WTC11 (cell line): ENCODE results near the gene TMIE. TPM values are rescaled to one million over a fixed set of nuclear protein-coding genes. Genes with fewer than 3 reads are reported as not detected.

Experiments
- ATAC-seq: fragments of 200-7000 bp; cut with Tn5 transposase; 2 replicates; pipeline ENCODE4 v1.10.0; 2021; ENCODE audit warnings: mild to moderate bottlenecking, moderate library complexity
- CTCF ChIA-PET: fragments of 300-600 bp; sonication (Branson Sonifier 250); formaldehyde crosslinking; loops from one replicate; lab custom pipeline; 2021; ENCODE audit warnings: antibody characterized with exemption; lab: Charles Lee
- POLR2A ChIA-PET: fragments of 350-600 bp; sonication (Branson Sonifier 250); formaldehyde crosslinking; loops from one replicate; lab custom pipeline; 2021; ENCODE audit warnings: antibody characterized with exemption; lab: Charles Lee
- DNase-seq: peaks from one replicate; pipeline ENCODE4 v3.0.0; 2021; ENCODE audit warnings: low spot score
- H3K27ac Mint-ChIP-seq: 2 replicates; pipeline ENCODE4 v1.8.0; 2021; ENCODE audit warnings: mixed read lengths
- H3K27me3 Mint-ChIP-seq: 2 replicates; pipeline ENCODE4 v1.8.0; 2021; ENCODE audit warnings: low read depth, mild to moderate bottlenecking, moderate library complexity, mixed read lengths
- H3K36me3 Mint-ChIP-seq: 2 replicates; pipeline ENCODE4 v1.8.0; 2021; ENCODE audit warnings: mixed read lengths
- H3K4me1 Mint-ChIP-seq: 2 replicates; pipeline ENCODE4 v1.8.0; 2022; ENCODE audit warnings: mixed read lengths
- H3K4me3 Mint-ChIP-seq: 2 replicates; pipeline ENCODE4 v1.8.0; 2021; ENCODE audit warnings: mild to moderate bottlenecking, moderate library complexity, mixed read lengths
- H3K9me3 Mint-ChIP-seq: 2 replicates; pipeline ENCODE4 v1.8.0; 2021; ENCODE audit warnings: mixed read lengths
- EMX1 ChIP-seq: fragments of 250-450 bp; sonication (Bioruptor Pico); IDR thresholded peaks from 2 replicates; pipeline ENCODE4 v1.8.0; 2021; ENCODE audit warnings: mild to moderate bottlenecking
- GRHL2 ChIP-seq: fragments of 250-450 bp; sonication (Bioruptor Pico); IDR thresholded peaks from 2 replicates; pipeline ENCODE4 v1.8.0; 2022; ENCODE audit warnings: mild to moderate bottlenecking, moderate library complexity; ENCODE audit not compliant: insufficient replicate concordance, severe bottlenecking
- JAZF1 ChIP-seq: fragments of 250-450 bp; sonication (Bioruptor Pico); IDR thresholded peaks from 2 replicates; pipeline ENCODE4 v1.9.0; 2021; ENCODE audit warnings: moderate library complexity, mild to moderate bottlenecking, inconsistent platforms
- JUN ChIP-seq: sonication (generic); formaldehyde crosslinking; IDR thresholded peaks from 2 replicates; pipeline ENCODE4 v1.8.0; 2023; ENCODE audit warnings: mild to moderate bottlenecking, missing genetic modification reagents
- NFATC4 ChIP-seq: fragments of 250-450 bp; sonication (Bioruptor Pico); IDR thresholded peaks from 2 replicates; pipeline ENCODE4 v1.9.0; 2021; ENCODE audit warnings: mild to moderate bottlenecking
- RORB ChIP-seq: fragments of 250-450 bp; sonication (Bioruptor Pico); IDR thresholded peaks from 2 replicates; pipeline ENCODE4 v1.9.0; 2021; ENCODE audit warnings: mild to moderate bottlenecking
- TCF7 ChIP-seq: sonication (generic); formaldehyde crosslinking; IDR thresholded peaks from 2 replicates; pipeline ENCODE4 v1.8.0; 2022; ENCODE audit warnings: mild to moderate bottlenecking, low read depth, missing genetic modification reagents, moderate library complexity
- ZBTB21 ChIP-seq: sonication (generic); formaldehyde crosslinking; IDR thresholded peaks from 2 replicates; pipeline ENCODE4 v1.8.1; 2023; ENCODE audit warnings: mild to moderate bottlenecking, missing genetic modification reagents, borderline replicate concordance
- ZNF396 ChIP-seq: fragments of 250-450 bp; sonication (Bioruptor Pico); IDR thresholded peaks from 2 replicates; pipeline ENCODE4 v1.8.0; 2021; ENCODE audit warnings: mild to moderate bottlenecking, moderate library complexity, borderline replicate concordance
- total RNA-seq: library from RNA; stranded (reverse); gene quantifications from 3 replicates; pipeline ENCODE4 v1.2.3, GENCODE V29; 2021
- TF ChIP-seq, protein P1 (sequence below): sonication (generic); formaldehyde crosslinking; IDR thresholded peaks from 2 replicates; pipeline ENCODE4 v1.8.0; 2022; ENCODE audit warnings: missing genetic modification reagents
- TF ChIP-seq, protein P2 (sequence below): sonication (generic); formaldehyde crosslinking; IDR thresholded peaks from 2 replicates; pipeline ENCODE4 v1.8.1; 2023; ENCODE audit warnings: mild to moderate bottlenecking, moderate library complexity, missing genetic modification reagents
- TF ChIP-seq, protein P3 (sequence below): sonication (generic); formaldehyde crosslinking; IDR thresholded peaks from 2 replicates; pipeline ENCODE4 v1.8.1; 2023; ENCODE audit warnings: mild to moderate bottlenecking, missing genetic modification reagents, borderline replicate concordance
- TF ChIP-seq, protein P4 (sequence below): sonication (generic); formaldehyde crosslinking; IDR thresholded peaks from 2 replicates; pipeline ENCODE4 v1.8.0; 2022; ENCODE audit warnings: mild to moderate bottlenecking, missing genetic modification reagents

Gene TMIE
- total RNA-seq, 1 experiment from 2014 or later, result 0.57 TPM

DNA sequence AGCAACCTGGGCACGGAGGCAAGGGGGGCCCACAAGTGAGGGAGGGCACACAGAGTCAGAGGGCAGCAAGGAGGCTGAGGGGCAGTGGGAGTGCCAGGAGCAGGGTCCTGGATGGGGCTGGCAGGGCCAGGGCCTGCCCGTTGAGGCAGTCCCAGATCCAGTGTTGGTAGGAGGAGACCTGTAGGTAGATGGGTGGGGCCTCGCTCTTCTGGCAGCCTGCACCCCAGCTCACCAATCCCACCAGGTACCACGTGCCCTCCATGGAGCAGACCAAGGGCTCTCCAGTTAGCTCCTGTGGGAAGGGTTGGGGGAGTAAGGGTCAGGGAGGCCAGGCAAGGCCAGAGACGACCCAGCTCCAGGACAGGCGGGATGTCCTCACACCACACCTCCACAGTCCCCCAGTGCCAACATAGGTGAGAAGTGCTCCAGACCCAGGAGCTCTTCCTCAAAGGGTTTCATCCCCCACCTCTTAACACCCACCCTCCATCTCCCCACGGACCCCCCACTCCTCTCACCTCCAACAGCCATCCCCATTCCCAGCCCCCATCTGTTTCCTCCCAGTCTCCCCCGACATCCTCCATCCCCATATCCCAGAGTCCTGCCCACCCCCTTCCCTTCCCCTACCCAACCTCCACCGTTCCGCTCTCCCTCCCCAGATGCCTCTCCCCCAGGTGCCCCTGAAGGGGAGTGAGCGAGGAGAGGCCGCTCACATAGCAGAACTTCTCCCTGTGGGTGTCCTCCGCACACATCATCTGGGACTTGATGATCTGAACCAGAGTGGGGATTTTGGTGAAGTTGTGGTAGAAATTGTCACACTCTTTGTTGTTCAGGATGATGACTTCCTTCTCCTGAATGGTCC, 11.2 kb downstream of the TMIE start:
- Mint-ChIP-seq H3K9me3 (no peaks in the 10 kb centered on the region), H3K4me3 (no peak overlapping the region), H3K36me3 (no peaks in the 10 kb centered on the region), H3K27me3 (peaks cover 2% of the 10 kb centered on the region; the same call in 1 of the 2 replicates), H3K27ac (no peak overlapping the region), H3K4me1 (no peaks in the 10 kb centered on the region)
- DNase-seq (peak; percentile 5), ATAC-seq (no peak)
- ChIA-PET CTCF (interaction anchor here (1.2 kb wide), 1 partner anchor 10 kb away, joined by 3 read pairs; no protein-coding TSS in a partner anchor), POLR2A (interaction anchor here (0.6 kb wide), 2 partner anchors 148 to 663 kb away, joined by 3 to 11 read pairs; no protein-coding TSS in a partner anchor)
- no peak for TF ChIP-seq GRHL2 (CRISPR knock-in tag)
- no peak for TF ChIP-seq RORB (CRISPR knock-in tag)

DNA sequence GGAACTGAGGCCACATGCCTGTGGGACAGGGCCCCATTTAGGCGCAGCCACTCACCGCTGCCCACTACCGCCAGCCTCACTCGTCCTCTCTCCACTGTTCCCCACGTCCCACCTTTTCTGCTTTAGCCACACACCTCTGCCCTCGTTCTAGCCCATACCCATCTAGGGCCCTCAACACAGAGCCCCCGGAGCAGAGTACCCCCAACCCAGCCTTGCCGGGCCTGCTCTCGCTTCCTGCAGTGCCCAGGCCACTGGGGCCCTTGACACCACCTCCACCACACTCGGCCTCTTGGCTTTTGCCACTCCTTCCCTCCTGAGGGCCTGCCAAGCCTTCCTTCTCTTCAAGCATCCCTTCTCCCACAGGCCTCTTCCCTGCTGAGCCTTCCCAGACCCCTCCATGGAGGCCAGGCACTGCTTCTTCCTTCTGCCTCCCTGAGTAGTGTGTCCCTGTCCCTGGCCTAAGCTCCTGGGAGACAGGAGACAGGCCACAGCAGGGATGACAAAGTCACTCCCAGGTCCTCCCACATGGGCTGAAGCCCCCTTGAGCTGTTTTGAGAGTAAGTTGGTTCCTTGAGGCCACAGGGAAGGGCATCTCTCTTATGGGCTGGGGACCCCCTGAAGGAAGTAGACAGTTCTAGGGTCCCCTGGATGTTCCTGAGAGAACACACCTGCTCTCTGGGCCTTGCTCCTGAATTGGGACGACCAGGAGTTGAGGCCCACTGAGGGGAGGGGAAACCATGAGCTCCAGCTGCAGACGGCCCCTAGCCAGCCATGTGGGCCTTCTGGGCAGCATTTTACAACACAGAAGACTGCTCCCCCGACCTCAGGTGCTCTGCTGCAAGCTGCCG, 12.1 kb downstream of the TMIE start:
- CTCF ChIA-PET, result interaction anchor here (0.7 to 0.9 kb wide), 2 partner anchors 18 to 153 kb away, joined by 3 read pairs; no protein-coding TSS in a partner anchor
- Mint-ChIP-seq H3K9me3 (no peaks in the 10 kb centered on the region), H3K27me3 (peaks cover 2% of the 10 kb centered on the region; the same call in 1 of the 2 replicates), H3K27ac (no peak overlapping the region), H3K4me3 (no peak overlapping the region), H3K4me1 (no peaks in the 10 kb centered on the region), H3K36me3 (no peaks in the 10 kb centered on the region)
- no peak for ATAC-seq
- TF ChIP-seq NFATC4 (CRISPR knock-in tag), result no peak
- TF ChIP-seq, all 79 proteins: peak for 0
- POLR2A ChIA-PET, result interaction anchor here (0.6 kb wide), 1 partner anchor 147 kb away, joined by 3 read pairs; no protein-coding TSS in a partner anchor
- peak; percentile 8 for DNase-seq

DNA sequence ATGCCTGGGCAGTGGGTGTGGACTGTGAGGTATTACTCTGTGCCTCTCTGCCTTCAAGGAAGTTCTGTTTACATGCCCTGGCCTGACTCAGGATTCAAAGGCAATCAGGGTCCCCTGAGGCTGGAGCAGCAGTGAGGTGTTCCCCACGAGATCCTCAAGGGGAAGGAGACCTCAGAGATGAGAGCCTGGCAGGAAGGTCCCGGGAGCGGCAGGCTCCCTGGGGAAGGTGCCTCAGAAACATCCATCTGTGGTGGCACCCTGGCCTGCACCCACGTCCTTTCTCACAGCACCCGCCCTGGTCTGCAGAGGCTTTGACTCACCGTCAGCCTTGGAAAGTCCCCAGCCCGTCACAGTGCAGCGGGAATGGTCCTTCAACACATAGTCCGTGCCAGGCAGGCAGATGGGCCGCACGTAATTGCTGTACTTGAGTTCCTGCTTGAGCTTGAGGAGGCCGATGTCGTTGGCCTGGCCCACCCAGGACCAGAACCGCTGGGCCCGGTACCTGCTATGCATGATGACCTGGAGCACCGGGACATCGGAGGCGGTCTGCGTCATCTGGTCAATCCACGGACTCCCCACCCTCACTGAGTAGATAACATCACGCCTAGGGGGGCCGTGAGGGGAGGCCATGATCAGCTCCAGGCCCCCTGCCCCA, 12.8 kb downstream of the TMIE start:
- H3K4me1 Mint-ChIP-seq, result no peaks in the 10 kb centered on the region
- ATAC-seq (no peak), DNase-seq (peak; percentile 7)
- no peak overlapping the region for H3K27ac Mint-ChIP-seq
- no peaks in the 10 kb centered on the region for H3K9me3 Mint-ChIP-seq
- H3K27me3 Mint-ChIP-seq, result peaks cover 2% of the 10 kb centered on the region; the same call in 1 of the 2 replicates
- ChIA-PET POLR2A (no interaction called here), CTCF (interaction anchor here (0.7 to 1.5 kb wide), 3 partner anchors 19 to 205 kb away, joined by 3 read pairs; no protein-coding TSS in a partner anchor)
- H3K36me3 Mint-ChIP-seq, result no peaks in the 10 kb centered on the region
- H3K4me3 Mint-ChIP-seq, result no peak overlapping the region
- TF ChIP-seq, protein P1, sequence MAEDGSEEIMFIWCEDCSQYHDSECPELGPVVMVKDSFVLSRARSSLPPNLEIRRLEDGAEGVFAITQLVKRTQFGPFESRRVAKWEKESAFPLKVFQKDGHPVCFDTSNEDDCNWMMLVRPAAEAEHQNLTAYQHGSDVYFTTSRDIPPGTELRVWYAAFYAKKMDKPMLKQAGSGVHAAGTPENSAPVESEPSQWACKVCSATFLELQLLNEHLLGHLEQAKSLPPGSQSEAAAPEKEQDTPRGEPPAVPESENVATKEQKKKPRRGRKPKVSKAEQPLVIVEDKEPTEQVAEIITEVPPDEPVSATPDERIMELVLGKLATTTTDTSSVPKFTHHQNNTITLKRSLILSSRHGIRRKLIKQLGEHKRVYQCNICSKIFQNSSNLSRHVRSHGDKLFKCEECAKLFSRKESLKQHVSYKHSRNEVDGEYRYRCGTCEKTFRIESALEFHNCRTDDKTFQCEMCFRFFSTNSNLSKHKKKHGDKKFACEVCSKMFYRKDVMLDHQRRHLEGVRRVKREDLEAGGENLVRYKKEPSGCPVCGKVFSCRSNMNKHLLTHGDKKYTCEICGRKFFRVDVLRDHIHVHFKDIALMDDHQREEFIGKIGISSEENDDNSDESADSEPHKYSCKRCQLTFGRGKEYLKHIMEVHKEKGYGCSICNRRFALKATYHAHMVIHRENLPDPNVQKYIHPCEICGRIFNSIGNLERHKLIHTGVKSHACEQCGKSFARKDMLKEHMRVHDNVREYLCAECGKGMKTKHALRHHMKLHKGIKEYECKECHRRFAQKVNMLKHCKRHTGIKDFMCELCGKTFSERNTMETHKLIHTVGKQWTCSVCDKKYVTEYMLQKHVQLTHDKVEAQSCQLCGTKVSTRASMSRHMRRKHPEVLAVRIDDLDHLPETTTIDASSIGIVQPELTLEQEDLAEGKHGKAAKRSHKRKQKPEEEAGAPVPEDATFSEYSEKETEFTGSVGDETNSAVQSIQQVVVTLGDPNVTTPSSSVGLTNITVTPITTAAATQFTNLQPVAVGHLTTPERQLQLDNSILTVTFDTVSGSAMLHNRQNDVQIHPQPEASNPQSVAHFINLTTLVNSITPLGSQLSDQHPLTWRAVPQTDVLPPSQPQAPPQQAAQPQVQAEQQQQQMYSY, result no peak
- no peak for TF ChIP-seq JAZF1 (CRISPR knock-in tag)
- no peak for TF ChIP-seq ZNF396 (CRISPR knock-in tag)
- TF ChIP-seq, protein P2, sequence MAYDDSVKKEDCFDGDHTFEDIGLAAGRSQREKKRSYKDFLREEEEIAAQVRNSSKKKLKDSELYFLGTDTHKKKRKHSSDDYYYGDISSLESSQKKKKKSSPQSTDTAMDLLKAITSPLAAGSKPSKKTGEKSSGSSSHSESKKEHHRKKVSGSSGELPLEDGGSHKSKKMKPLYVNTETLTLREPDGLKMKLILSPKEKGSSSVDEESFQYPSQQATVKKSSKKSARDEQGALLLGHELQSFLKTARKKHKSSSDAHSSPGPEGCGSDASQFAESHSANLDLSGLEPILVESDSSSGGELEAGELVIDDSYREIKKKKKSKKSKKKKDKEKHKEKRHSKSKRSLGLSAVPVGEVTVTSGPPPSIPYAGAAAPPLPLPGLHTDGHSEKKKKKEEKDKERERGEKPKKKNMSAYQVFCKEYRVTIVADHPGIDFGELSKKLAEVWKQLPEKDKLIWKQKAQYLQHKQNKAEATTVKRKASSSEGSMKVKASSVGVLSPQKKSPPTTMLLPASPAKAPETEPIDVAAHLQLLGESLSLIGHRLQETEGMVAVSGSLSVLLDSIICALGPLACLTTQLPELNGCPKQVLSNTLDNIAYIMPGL (CRISPR knock-in tag), result no peak
- no peak for TF ChIP-seq EMX1 (CRISPR knock-in tag)
- TF ChIP-seq, protein P3, sequence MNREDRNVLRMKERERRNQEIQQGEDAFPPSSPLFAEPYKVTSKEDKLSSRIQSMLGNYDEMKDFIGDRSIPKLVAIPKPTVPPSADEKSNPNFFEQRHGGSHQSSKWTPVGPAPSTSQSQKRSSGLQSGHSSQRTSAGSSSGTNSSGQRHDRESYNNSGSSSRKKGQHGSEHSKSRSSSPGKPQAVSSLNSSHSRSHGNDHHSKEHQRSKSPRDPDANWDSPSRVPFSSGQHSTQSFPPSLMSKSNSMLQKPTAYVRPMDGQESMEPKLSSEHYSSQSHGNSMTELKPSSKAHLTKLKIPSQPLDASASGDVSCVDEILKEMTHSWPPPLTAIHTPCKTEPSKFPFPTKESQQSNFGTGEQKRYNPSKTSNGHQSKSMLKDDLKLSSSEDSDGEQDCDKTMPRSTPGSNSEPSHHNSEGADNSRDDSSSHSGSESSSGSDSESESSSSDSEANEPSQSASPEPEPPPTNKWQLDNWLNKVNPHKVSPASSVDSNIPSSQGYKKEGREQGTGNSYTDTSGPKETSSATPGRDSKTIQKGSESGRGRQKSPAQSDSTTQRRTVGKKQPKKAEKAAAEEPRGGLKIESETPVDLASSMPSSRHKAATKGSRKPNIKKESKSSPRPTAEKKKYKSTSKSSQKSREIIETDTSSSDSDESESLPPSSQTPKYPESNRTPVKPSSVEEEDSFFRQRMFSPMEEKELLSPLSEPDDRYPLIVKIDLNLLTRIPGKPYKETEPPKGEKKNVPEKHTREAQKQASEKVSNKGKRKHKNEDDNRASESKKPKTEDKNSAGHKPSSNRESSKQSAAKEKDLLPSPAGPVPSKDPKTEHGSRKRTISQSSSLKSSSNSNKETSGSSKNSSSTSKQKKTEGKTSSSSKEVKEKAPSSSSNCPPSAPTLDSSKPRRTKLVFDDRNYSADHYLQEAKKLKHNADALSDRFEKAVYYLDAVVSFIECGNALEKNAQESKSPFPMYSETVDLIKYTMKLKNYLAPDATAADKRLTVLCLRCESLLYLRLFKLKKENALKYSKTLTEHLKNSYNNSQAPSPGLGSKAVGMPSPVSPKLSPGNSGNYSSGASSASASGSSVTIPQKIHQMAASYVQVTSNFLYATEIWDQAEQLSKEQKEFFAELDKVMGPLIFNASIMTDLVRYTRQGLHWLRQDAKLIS, result no peak
- no peak for TF ChIP-seq ZBTB21 (CRISPR knock-in tag)
- TF ChIP-seq, protein P4, sequence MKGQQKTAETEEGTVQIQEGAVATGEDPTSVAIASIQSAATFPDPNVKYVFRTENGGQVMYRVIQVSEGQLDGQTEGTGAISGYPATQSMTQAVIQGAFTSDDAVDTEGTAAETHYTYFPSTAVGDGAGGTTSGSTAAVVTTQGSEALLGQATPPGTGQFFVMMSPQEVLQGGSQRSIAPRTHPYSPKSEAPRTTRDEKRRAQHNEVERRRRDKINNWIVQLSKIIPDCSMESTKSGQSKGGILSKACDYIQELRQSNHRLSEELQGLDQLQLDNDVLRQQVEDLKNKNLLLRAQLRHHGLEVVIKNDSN (CRISPR knock-in tag), result no peak
- TF ChIP-seq TCF7, result no peak
- TF ChIP-seq JUN, result no peak
